GM23338 (cell line): ENCODE measurements around the gene RASL10B. TPM values are rescaled to one million over a fixed set of nuclear protein-coding genes. Genes with fewer than 3 reads are reported as not detected.

Experiments
- ATAC-seq: fragments of 200-7000 bp; cut with Tn5 transposase; 3 replicates; pipeline ENCODE4 v1.9.1; 2020
- DNase-seq: peaks from one replicate; pipeline ENCODE4 v3.0.0-alpha.2; 2015; ENCODE audit warnings: low spot score
- H2AFZ ChIP-seq: fragments of 200-600 bp; sonication (generic); 2 replicates; pipeline ENCODE4 v1.8.0; 2016; ENCODE audit warnings: antibody characterized with exemption, mild to moderate bottlenecking, moderate library complexity
- H3F3A ChIP-seq: fragments of 200-600 bp; sonication (generic); replicated peaks from 2 replicates; pipeline ENCODE4 v1.8.0; 2017; ENCODE audit warnings: antibody characterized with exemption, mixed run types, low read depth
- H3K27ac ChIP-seq: fragments of 200-600 bp; sonication (generic); 2 replicates; pipeline ENCODE4 v1.6.1; 2016; ENCODE audit warnings: low read depth
- H3K27me3 ChIP-seq: fragments of 200-600 bp; sonication (generic); 2 replicates; pipeline ENCODE4 v1.8.0; 2016; ENCODE audit warnings: mild to moderate bottlenecking, mixed run types, moderate library complexity; ENCODE audit not compliant: insufficient read depth
- H3K36me3 ChIP-seq: fragments of 200-600 bp; sonication (generic); 2 replicates; pipeline ENCODE4 v1.8.0; 2016; ENCODE audit warnings: mild to moderate bottlenecking; ENCODE audit not compliant: insufficient read depth
- H3K4me1 ChIP-seq: fragments of 200-600 bp; sonication (generic); 2 replicates; pipeline ENCODE4 v1.8.0; 2016; ENCODE audit warnings: mild to moderate bottlenecking, moderate library complexity; ENCODE audit not compliant: insufficient read depth
- H3K4me2 ChIP-seq: fragments of 200-600 bp; sonication (generic); 2 replicates; pipeline ENCODE4 v1.7.1; 2017; ENCODE audit warnings: mixed run types
- H3K4me3 ChIP-seq: fragments of 200-600 bp; sonication (generic); 2 replicates; pipeline ENCODE4 v1.6.1; 2016; ENCODE audit warnings: mixed run types
- H3K79me2 ChIP-seq: fragments of 200-600 bp; sonication (generic); replicated peaks from 2 replicates; pipeline ENCODE4 v1.8.0; 2017; ENCODE audit warnings: mild to moderate bottlenecking; ENCODE audit not compliant: insufficient read depth
- H3K9me2 ChIP-seq: fragments of 200-600 bp; sonication (generic); 2 replicates; pipeline ENCODE4 v1.8.0; 2017; ENCODE audit not compliant: insufficient read depth
- H4K20me1 ChIP-seq: fragments of 200-600 bp; sonication (generic); replicated peaks from 2 replicates; pipeline ENCODE4 v1.8.0; 2017; ENCODE audit warnings: mild to moderate bottlenecking; ENCODE audit not compliant: insufficient read depth
- H3K27ac Mint-ChIP-seq: 2 replicates; pipeline ENCODE4 v1.8.0; 2020; ENCODE audit warnings: inconsistent platforms, mild to moderate bottlenecking, moderate library complexity, mixed read lengths
- H3K27me3 Mint-ChIP-seq: 3 replicates; pipeline ENCODE4 v1.8.0; 2022; ENCODE audit warnings: low read depth, mild to moderate bottlenecking, moderate library complexity, mixed read lengths, inconsistent platforms; ENCODE audit not compliant: insufficient read depth, poor library complexity
- H3K36me3 Mint-ChIP-seq: 3 replicates; pipeline ENCODE4 v1.8.0; 2021; ENCODE audit warnings: low read depth, mild to moderate bottlenecking, inconsistent platforms, moderate library complexity, mixed read lengths
- H3K4me1 Mint-ChIP-seq: 3 replicates; pipeline ENCODE4 v1.8.0; 2020; ENCODE audit warnings: mild to moderate bottlenecking, inconsistent platforms, mixed read lengths
- H3K4me3 Mint-ChIP-seq: 3 replicates; pipeline ENCODE4 v1.8.0; 2021; ENCODE audit warnings: moderate library complexity, mild to moderate bottlenecking, inconsistent platforms, mixed read lengths
- H3K9me3 Mint-ChIP-seq: 3 replicates; pipeline ENCODE4 v1.8.0; 2020; ENCODE audit warnings: moderate library complexity, mild to moderate bottlenecking, inconsistent platforms, mixed read lengths
- ETS1 ChIP-seq: IDR thresholded peaks from 2 replicates; pipeline ENCODE4 v1.6.1; 2016; ENCODE audit warnings: antibody characterized with exemption
- EZH2 ChIP-seq: fragments of 200-600 bp; sonication (generic); IDR thresholded peaks from one replicate; pipeline ENCODE4 v1.8.0; 2017; ENCODE audit warnings: antibody characterized with exemption, mild to moderate bottlenecking, low read depth; ENCODE audit not compliant: unreplicated experiment
- JUNB ChIP-seq: IDR thresholded peaks from one replicate; pipeline ENCODE4 v1.6.1; 2016; ENCODE audit warnings: antibody characterized with exemption; ENCODE audit not compliant: unreplicated experiment
- NANOG ChIP-seq: IDR thresholded peaks from 2 replicates; pipeline ENCODE4 v1.6.1; 2016; ENCODE audit warnings: antibody characterized with exemption, borderline replicate concordance
- POLR2AphosphoS5 ChIP-seq: IDR thresholded peaks from 2 replicates; pipeline ENCODE4 v1.6.1; 2016; ENCODE audit warnings: antibody characterized with exemption, low read depth
- REST ChIP-seq: IDR thresholded peaks from one replicate; pipeline ENCODE4 v1.6.1; 2018; ENCODE audit warnings: antibody characterized with exemption; ENCODE audit not compliant: unreplicated experiment
- STAT1 ChIP-seq: IDR thresholded peaks from one replicate; pipeline ENCODE4 v1.6.1; 2016; ENCODE audit warnings: antibody characterized with exemption; ENCODE audit not compliant: unreplicated experiment
- ZNF331 ChIP-seq: fragments of 250-450 bp; sonication (Bioruptor Pico); IDR thresholded peaks from 2 replicates; pipeline ENCODE4 v1.5.0; 2020; ENCODE audit warnings: low read depth, mild to moderate bottlenecking, moderate library complexity
- polyA plus RNA-seq: library from polyadenylated mRNA; unstranded; fragments of >200 nt; fragmentation: Nextera tagmentation; extraction: Ambion mirVana; gene quantifications from 2 replicates; pipeline ENCODE4 v1.2.1, GENCODE V29; 2016
- total RNA-seq: library from RNA; depleted of rRNA; stranded (reverse); fragments of >200 nt; shearing (Covaris generic); gene quantifications from 2 replicates; pipeline ENCODE4 v1.2.3, GENCODE V29; 2014
- TF ChIP-seq, protein P1 (sequence below): fragments of 250-450 bp; sonication (Bioruptor Pico); IDR thresholded peaks from 2 replicates; pipeline ENCODE4 v1.5.0; 2020; ENCODE audit warnings: mild to moderate bottlenecking, moderate library complexity

Gene RASL10B
- total and polyA plus RNA-seq, 2 experiments from 2014 or later, result 7.1 to 26.2 TPM

DNA sequence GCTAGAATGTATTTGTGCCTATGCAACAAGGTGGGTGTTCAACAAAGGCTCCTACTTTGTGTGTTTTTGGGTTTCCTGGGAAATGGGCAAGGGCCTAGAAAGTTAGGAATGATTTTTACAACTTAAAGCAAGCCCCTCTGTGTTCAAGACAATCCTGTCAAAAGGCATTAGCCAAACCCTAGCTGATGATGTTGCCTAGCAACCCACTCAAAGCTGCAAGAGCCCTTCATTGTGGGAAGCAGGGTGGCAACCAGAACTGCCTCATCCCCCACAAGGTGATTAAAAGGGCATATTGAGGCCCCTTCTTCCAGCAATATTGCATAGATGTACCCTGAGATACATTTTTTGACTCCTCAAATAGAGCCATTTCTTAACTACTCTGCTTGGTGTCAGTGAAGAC is 16.0 kb upstream of the RASL10B start (continued):
- TF ChIP-seq EZH2, result no peak
- TF ChIP-seq POLR2AphosphoS5, result no peak
- TF ChIP-seq ZNF331 (CRISPR knock-in tag), result no peak
- TF ChIP-seq JUNB, result no peak
- TF ChIP-seq ETS1, result no peak
- TF ChIP-seq STAT1, result no peak

- Mint-ChIP-seq H3K9me3 (no peaks in the 10 kb centered on the region), H3K27me3 (peaks cover 2% of the 10 kb centered on the region), H3K36me3 (peaks cover 13% of the 10 kb centered on the region), H3K27ac (no peak overlapping the region), H3K4me3 (no peak overlapping the region), H3K4me1 (no peaks in the 10 kb centered on the region)
- no peaks in the 10 kb centered on the region for H3K79me2 ChIP-seq
- no peaks in the 10 kb centered on the region for H3K4me1 ChIP-seq
- no peak overlapping the region for H3K4me3 ChIP-seq
- H2AFZ ChIP-seq, result no peak overlapping the region
- no peak overlapping the region for H3K27ac ChIP-seq
- ATAC-seq (no peak), DNase-seq (no peak)
- no peaks in the 10 kb centered on the region for H3F3A ChIP-seq
- TF ChIP-seq, protein P1, sequence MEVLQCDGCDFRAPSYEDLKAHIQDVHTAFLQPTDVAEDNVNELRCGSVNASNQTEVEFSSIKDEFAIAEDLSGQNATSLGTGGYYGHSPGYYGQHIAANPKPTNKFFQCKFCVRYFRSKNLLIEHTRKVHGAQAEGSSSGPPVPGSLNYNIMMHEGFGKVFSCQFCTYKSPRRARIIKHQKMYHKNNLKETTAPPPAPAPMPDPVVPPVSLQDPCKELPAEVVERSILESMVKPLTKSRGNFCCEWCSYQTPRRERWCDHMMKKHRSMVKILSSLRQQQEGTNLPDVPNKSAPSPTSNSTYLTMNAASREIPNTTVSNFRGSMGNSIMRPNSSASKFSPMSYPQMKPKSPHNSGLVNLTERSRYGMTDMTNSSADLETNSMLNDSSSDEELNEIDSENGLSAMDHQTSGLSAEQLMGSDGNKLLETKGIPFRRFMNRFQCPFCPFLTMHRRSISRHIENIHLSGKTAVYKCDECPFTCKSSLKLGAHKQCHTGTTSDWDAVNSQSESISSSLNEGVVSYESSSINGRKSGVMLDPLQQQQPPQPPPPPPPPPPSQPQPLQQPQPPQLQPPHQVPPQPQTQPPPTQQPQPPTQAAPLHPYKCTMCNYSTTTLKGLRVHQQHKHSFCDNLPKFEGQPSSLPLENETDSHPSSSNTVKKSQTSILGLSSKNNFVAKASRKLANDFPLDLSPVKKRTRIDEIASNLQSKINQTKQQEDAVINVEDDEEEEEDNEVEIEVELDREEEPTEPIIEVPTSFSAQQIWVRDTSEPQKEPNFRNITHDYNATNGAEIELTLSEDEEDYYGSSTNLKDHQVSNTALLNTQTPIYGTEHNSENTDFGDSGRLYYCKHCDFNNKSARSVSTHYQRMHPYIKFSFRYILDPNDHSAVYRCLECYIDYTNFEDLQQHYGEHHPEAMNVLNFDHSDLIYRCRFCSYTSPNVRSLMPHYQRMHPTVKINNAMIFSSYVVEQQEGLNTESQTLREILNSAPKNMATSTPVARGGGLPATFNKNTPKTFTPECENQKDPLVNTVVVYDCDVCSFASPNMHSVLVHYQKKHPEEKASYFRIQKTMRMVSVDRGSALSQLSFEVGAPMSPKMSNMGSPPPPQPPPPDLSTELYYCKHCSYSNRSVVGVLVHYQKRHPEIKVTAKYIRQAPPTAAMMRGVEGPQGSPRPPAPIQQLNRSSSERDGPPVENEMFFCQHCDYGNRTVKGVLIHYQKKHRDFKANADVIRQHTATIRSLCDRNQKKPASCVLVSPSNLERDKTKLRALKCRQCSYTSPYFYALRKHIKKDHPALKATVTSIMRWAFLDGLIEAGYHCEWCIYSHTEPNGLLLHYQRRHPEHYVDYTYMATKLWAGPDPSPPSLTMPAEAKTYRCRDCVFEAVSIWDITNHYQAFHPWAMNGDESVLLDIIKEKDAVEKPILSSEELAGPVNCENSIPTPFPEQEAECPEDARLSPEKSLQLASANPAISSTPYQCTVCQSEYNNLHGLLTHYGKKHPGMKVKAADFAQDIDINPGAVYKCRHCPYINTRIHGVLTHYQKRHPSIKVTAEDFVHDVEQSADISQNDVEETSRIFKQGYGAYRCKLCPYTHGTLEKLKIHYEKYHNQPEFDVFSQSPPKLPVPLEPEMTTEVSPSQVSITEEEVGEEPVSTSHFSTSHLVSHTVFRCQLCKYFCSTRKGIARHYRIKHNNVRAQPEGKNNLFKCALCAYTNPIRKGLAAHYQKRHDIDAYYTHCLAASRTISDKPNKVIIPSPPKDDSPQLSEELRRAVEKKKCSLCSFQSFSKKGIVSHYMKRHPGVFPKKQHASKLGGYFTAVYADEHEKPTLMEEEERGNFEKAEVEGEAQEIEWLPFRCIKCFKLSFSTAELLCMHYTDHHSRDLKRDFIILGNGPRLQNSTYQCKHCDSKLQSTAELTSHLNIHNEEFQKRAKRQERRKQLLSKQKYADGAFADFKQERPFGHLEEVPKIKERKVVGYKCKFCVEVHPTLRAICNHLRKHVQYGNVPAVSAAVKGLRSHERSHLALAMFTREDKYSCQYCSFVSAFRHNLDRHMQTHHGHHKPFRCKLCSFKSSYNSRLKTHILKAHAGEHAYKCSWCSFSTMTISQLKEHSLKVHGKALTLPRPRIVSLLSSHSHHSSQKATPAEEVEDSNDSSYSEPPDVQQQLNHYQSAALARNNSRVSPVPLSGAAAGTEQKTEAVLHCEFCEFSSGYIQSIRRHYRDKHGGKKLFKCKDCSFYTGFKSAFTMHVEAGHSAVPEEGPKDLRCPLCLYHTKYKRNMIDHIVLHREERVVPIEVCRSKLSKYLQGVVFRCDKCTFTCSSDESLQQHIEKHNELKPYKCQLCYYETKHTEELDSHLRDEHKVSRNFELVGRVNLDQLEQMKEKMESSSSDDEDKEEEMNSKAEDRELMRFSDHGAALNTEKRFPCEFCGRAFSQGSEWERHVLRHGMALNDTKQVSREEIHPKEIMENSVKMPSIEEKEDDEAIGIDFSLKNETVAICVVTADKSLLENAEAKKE (CRISPR knock-in tag), result no peak
- TF ChIP-seq NANOG, result no peak
- TF ChIP-seq REST, result no peak
- TF ChIP-seq POLR2AphosphoS5, result no peak
- TF ChIP-seq ZNF331 (CRISPR knock-in tag), result no peak
- TF ChIP-seq ETS1, result no peak
- no peak for TF ChIP-seq STAT1
- TF ChIP-seq EZH2, result no peak
- H4K20me1 ChIP-seq, result no peaks in the 10 kb centered on the region; the same call in 1 of the 2 replicates
- H3K9me2 ChIP-seq, result no peaks in the 10 kb centered on the region
- H3K4me2 ChIP-seq, result no peak overlapping the region
- no peaks in the 10 kb centered on the region for H3K27me3 ChIP-seq
- H3K36me3 ChIP-seq, result peaks cover 9% of the 10 kb centered on the region; the same call in 1 of the 2 replicates
These were observed 15.3 kb upstream of the RASL10B start for GRCh38 chr17:35716173-35716572.
